GM18519 (cell line): Measurements from ENCODE around the gene ITM2B.

Experiments
- ATAC-seq: cut with Tn5 transposase; IDR thresholded peaks from one replicate; pipeline ENCODE4 v1.9.1; 2021; ENCODE audit warnings: mild to moderate bottlenecking, moderate library complexity; ENCODE audit not compliant: unreplicated experiment, low FRiP score

ITM2B gene

DNA sequence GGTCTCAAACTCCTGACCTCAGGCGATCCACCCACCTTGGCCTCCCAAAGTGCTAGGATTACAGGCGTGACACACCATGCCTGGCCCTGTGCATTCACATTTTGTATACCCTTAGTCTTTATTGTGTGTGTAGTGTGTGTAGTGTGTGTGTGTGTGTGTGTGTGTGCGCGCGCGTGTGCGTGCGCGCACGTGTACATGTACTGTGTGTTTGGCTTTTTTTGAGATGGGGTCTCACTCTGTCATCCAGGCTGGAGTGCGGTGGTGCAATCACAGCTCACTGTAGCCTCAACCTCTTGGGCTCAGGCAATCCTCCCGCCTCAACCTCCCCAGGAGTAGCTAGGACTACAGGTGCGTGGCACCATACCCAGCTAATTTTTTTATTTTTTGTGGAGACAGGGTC lies 22.1 kb downstream of the ITM2B start:
- no peak for ATAC-seq

DNA sequence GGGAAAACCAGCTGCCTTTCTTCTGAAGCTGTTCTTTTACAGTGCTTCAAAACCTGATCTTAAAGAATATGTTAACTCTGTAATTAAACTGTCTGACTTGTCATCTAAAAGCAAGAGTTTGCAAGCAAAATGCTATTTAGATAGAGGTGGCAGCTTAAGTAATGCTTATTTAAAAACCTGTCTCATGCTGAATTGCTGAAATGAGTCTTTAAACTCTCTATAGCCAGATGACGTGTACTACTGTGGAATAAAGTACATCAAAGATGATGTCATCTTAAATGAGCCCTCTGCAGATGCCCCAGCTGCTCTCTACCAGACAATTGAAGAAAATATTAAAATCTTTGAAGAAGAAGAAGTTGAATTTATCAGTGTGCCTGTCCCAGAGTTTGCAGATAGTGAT lies 22.9 kb downstream of the ITM2B start:
- no peak for ATAC-seq

DNA sequence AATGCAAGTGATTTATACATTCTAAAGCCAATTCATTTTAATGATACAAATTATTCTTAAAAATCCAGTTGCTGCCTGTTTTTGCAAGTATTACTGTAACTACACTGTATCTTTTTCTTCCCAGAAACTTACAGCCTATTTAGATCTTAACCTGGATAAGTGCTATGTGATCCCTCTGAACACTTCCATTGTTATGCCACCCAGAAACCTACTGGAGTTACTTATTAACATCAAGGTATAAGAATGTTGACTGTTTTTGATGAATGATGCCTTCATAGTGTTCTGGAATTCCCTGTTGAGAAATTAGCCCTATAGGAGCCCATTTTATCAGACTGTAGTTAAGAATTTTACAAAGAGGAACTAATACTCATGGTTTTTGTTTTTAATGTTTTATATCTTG lies 25.0 kb downstream of the ITM2B start:
- ATAC-seq, result no peak

DNA sequence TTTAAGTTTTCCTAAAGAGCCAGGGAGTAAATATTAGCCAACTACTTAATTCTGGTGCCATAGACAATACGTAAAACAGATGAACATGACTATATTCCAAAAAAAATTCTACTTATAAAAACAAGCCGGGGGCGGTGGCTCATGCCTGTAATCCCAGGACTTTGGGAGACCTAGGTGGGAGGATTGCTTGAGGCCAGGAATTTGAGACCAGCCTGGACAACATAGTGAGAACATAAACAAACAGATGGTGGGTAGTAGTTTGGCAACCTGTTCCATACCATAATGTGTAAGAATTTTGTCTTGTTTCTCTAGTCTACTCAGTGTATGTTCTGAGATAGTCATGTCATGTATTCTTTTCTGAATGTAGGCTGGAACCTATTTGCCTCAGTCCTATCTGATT lies 25.4 kb downstream of the ITM2B start:
- no peak for ATAC-seq

DNA sequence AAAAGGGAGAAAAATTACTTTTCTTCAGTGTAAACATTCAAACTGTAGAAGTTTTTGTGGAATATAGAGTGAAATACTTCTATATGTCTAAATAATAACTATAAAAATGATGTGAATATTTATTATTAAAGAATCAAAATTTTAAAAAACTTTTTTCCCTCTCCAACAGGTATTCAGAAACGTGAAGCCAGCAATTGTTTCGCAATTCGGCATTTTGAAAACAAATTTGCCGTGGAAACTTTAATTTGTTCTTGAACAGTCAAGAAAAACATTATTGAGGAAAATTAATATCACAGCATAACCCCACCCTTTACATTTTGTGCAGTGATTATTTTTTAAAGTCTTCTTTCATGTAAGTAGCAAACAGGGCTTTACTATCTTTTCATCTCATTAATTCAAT lies 28.0 kb downstream of the ITM2B start:
- no peak for ATAC-seq

DNA sequence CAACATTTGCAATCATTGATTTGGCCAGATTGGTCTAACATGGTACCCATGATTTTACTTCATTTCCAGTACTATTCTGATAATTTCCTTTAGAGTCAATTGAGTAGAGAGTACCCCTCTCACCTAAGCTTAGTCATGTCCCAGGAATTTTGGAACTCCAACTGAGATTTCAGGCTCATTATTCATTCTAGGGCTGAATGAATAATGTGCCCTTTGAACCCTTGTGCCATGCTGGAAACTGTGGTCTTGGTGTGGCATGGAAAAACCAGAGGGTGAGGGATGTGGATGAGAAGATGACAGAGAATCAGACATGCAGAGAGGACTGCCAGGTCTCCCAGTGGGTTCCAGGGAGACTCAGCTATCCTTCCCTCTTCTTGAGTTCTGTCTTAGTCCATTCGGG lies 30.2 kb downstream of the ITM2B start:
- no peak for ATAC-seq

DNA sequence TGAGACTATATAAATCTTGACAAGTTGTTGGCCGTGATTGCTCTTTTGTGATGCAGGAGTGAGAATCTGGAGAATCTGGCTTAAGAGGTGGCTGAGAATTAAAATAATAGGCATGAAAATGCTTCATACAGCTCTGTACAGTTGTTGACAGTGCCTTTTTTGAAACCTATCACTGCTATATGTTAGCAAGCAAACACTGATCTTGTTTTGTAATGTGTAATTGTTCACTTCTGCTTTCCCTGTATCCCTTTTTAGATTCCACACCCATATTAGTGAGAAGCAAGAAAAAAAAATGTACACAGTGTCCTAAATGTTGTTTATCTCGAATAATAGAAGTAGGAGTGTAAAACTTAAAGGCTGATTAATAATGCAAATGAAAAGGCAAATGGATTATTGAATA lies 31.1 kb downstream of the ITM2B start:
- ATAC-seq, result no peak

DNA sequence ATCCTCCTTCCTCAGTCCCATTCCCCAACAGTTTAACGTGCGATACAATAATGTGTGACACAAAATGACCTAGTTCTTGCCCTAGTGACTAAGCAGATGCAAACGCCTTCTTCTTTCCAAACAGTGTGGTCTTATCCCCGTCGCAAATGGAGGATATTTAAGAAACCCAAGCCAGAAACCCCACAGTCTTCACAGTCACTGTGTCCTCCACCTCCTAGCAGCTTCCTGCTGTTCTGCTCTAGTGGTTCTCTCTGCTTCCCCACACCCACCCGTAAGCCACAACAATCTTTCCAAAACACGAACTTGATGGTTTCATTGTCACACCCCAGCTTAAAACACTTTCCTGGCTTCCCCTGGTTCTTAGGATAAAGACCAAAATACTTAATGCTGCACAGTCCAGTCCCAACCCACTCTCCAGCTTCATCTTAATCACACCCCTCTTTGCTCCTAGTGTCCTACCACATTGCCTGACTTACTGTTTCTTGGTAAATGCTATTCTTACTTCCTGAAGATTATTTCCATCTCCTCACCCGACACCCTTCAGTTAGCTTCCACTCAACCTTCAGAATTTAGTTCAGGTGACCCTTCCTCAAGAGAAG lies 32.3 kb downstream of the ITM2B start:
- ATAC-seq, result no peak

DNA sequence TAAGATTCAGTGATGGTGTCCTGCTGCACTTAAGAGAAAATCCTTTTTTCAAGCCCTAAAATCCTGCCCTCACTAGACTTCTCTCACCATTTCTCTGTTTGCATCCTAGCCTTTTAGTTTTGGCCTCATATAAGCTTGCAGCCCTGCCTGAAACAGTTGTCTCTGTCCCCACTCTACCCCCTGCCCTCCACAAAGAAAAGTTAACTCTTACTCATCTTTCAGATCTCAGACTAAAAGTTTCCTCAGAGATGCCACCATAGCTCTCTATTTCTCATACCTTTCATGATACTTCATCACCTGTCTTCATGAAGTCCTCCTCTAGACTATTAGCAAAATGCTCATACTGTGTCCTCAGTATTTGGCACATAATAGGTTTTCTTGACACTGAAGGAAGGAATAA lies 33.1 kb downstream of the ITM2B start:
- ATAC-seq, result no peak

DNA sequence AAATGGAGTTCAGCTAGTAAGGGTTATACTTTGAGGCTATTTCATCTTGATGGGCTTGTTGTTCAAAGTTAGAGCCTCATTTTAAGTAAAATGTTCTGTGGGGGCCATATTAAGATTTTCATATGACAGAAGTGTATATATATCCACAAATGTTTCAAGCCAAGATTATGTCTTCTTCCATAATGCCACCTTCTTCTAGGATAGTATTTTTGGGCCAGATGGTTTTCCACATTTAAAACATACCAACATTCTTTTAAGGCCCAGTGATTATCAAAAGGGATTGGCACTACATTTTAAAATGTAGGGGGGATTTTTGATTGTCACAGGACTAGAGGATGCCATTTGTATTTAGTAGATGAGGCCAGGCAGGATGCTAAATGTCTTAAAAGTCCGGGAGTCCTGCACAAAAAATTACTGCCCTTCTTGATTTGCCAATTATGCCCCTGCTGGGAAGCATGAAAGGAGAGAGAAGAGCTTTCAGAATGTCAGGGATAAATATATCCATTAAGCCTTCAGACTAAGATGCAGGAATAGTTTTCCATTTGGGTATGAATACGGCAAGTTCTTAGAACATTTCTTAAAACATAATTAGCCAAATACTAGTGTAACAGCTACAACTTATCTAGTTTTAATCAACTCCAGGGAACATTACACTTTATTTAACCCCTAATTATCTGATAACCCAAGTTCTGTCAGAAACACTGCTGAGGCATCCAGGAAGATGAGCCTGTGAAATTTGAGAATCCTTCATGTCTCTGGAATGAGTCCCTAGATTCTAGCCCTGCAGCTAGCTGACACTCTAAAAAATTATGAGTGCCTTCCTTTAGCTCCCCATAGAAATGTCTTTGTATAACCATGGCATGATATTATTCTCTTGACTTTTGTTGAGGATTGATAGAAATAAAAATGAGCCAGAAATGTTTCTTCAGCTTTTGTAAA lies 34.0 kb downstream of the ITM2B start:
- no peak for ATAC-seq

DNA sequence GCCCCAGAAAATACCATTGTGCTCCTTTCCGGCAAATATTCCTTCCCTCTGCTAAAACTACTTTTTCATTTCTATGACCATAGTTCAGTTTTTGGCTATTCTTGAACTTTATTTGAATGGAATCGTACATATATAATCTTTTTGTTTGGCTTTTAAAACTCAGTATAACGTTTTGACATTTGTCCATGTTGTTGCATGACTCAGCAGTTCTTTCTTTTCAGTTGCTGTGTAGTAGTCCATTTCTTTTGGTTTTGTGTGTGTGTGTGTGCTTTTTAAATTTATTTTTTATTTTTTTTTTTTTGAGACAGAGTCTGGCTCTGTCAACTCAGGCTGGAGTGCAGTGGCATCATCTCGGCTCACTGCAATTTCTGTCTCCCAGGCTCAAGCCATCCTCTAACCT lies 35.0 kb downstream of the ITM2B start:
- no peak for ATAC-seq

DNA sequence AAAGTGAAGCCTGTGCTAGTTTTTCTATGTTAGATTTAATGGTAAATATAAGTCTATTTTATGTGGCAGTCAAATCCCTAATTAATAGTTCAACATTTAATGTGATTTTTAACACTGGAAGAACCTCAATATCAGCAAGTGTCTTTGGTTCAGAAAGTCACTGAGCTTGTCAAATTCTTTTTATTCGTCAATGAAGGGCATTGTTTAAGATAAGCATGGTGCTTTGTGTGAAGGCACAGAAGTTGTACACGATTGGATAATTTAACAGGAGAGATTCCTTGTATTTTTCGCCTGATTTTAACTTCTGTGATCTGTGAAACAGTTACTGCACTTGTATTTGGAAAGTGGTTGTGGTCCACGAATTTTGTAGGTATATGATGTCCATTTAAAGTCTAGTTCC lies 40.3 kb downstream of the ITM2B start:
- ATAC-seq, result no peak

DNA sequence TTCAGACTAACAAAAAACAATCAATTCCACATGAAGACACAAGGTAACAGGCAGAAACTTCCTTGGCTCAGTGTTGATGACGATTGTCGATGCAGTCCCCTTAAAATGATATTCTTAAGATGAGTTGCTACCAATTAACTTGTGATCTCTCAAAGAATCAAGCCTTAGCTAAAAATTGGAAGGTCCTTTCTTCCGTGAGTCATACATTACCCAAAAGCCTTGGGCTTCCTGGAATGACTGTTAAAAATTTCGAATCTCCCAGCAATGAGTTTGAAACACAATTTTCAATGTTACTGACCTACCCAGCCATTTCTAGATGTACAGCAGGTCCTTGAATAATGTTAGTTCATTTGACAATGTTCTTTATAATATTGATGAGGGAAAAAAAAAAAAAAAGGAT lies 42.5 kb downstream of the ITM2B start:
- no peak for ATAC-seq

DNA sequence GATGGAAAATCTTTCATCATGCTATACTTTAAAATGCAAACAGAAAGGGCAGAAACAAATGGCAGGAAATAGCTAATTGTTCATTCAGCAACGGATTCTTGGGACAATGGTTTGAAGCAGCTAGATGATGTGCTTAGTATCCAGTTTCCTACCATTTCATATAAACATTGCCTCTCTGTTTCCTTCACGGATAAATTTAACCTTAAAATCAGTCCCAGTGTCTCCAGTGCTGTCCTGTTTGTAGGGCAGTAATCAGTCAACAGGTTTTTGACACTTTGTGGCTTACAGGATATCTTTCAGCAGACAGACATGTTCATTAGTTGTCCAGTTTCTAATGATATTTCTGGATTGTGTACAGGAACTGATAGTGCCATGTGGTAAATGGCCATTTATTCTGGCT lies 45.8 kb downstream of the ITM2B start:
- no peak for ATAC-seq

DNA sequence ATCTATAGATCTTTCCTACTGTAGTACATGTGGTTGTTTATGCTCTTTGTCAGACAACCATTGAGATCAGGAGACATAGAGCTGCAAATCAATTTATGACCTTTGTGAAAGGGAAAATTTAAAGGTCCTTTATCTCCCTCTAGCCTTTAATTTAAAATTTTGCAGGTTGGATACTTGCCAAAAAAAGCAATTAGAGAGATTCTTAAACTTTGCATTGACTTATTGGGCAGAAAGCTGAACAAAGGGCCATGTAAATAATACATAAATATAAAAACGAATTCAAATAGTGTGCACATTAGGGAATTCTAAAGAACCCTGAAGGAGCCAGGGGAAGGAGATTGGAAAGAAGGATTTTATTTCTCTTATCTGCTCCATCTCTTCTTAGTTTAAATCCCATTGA lies 48.5 kb downstream of the ITM2B start:
- no peak for ATAC-seq

DNA sequence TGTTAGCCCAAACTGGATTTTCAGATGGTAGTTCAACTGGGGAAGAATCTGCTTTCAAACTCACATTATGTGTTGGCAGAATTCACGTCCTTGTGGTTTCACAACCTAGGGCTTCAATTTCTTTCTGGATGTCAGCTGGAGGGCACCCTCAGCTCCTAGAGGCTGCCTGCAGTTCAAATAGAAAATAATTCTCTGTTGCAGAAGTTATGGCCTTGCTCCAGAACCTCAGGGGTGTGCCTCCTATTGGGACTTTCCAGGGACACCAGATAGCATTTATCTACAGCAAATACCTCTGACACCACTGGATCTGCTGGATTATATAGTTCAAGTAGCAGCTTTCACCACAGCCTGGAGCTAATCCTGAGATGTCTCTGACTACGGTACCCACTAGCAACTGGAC lies 58.7 kb downstream of the ITM2B start:
- no peak for ATAC-seq

DNA sequence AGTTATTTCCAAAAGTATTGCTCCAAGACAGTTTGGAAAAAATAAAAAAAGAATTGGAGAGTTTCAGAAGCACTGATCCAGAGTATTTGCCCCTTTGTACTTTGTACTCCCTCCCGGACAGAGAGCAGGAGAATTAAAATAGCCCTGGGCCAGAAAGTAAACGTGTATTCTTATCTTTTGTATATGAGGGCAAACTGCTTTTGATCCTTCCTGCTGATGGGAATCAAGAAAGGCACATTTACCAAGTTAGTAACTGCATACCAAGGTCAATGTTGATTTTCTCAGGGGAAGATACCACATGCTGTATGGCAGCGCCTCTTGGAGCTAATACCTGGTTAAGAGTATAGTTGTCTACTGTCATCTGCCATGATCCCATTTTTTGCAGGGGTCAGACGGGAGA lies 59.6 kb downstream of the ITM2B start:
- ATAC-seq, result no peak

DNA sequence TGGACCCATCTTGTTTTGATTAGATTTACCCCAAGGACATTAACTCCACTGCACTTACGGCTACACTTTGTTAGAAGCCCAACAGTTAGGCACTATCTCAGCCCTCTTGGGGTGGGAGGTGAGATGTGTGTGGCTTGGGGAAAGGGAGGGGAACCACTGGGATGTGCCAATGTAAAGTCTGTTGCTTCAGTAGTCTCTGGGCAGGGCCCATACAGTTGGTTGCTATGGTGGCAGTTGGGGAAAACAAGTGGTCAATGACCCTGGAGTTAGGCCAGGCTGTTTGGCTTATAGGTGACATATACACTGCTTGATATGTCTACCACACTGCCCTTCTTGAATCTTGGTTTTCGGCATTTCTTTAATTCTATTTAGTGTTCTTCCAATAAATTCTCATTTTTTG lies 61.6 kb downstream of the ITM2B start:
- ATAC-seq, result no peak

DNA sequence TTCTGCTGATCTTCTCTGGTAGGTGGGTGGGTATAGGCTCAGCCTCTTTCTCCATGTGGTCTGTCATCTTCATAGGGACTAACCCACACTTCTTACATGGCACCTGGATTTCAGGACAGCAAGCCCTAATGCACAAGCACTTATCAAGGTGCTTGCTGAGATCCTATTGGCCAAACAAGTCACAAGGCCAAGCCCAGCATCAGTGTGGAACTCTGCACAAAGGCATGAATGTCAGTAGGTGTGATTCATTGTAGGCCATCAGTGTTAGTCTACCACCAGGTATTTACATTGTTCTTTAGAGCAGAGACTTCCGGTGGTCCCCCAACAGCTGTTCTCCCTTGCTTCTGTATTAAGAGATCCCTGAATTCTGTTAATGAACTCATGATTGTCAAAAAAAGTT lies 62.3 kb downstream of the ITM2B start:
- ATAC-seq, result no peak

DNA sequence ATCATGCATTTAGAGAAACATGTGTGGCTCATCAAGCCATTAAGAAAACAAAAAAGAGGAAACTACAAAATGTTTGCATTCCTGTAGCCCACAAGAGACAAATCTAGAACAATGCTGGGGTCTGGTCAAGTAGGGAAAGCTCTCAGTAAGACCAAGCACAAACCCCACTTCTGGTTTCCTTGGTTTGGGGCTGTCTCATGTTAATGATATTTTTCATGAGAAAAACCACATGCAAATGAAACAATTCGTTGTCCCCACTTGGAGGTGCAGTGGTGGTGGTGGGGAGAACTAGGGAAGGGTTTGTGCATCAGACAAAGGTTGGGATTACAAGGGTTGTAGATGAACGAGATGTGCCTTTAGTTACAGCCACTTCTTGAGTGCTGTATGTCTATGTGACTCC lies 63.5 kb downstream of the ITM2B start:
- no peak for ATAC-seq

DNA sequence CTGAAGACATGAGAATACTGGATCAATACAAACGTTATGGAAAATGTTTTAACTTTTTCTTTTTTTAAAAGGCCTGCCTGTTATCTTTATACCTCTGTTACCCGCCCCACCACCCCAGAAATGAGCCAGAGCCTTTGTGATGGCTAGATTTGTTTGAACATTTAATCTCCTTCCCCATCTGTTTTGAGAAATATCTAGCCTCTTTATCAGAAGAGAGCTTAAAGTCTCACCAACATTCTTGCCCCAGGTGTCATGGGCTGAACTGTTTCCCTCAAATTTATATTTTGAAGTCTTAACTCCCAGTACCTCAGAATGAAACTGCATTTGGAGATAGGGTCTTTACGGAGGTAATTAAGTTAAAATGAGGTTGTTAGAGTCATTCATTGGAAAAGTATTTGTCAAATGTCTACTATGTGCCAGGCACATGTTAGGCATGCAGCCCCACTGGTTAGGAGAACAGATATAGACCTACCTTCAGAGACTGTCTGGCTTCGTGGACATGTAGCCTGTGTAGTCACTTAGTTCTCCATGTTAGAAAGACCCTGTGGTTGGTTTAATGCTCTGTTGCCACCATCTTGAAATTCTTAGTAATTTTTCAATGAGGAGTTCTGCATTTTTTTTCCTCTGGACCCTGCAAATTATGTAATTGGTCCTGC lies 64.3 kb downstream of the ITM2B start:
- ATAC-seq, result no peak

DNA sequence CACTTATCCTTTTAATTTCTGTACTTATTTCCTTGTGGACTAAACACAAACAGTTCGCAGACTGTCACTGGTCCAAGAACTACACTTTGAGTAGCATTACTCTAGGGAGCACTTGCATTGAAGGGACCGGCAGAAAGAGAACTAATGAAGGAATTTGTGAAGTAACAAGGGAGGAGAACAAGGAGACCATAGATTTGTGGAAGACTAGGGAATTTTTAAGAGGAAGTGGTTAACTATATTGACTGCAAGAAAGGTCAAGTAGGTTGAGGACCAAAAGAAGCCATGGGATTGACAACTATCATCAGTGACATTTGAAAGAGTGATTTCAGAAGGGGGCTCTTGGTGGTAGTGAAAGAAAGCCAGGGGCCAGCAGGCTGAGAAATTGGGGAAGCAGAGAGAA lies 66.6 kb downstream of the ITM2B start:
- no peak for ATAC-seq
